Right ventricle myocardium inferior (tissue), 1 donor: Measurements from ENCODE around the gene ZNF32. TPM values are rescaled to one million over a fixed set of nuclear protein-coding genes. Genes with fewer than 3 reads are reported as not detected.
"Not testable (repeated sequence)": the region's sequence is repeated elsewhere in the genome, so short reads cannot be mapped to it uniquely, and the experiment has no call there.

ENCODE experiments used
- ATAC-seq: fragments of 200-7000 bp; cut with Tn5 transposase; one replicate; pipeline ENCODE4 v1.9.1; 2020; ENCODE audit warnings: mild to moderate bottlenecking, moderate library complexity
- DNase-seq: peaks from one replicate; pipeline ENCODE4 v3.0.0; 2021; ENCODE audit errors: missing footprints
- intact Hi-C: fragments of 100-400 bp; cut with DNase I; formaldehyde crosslinking; loops from one replicate; pipeline ENCODE4 v1.11.0; 2022
- total RNA-seq: library from RNA; stranded (reverse); fragmentation: NEBNext Ultra II Directional; extraction: Animal tissue kit (Norgen Biotek cat#: 25700); gene quantifications from one replicate; pipeline ENCODE4 v1.2.1, GENCODE V29; 2021
- donor health status: DM: no; HTN: yes; CAD: no; lungs with severe emphysema.

ZNF32 gene
- total RNA-seq, 1 donor from 2014 or later: 52.7 TPM

DNA sequence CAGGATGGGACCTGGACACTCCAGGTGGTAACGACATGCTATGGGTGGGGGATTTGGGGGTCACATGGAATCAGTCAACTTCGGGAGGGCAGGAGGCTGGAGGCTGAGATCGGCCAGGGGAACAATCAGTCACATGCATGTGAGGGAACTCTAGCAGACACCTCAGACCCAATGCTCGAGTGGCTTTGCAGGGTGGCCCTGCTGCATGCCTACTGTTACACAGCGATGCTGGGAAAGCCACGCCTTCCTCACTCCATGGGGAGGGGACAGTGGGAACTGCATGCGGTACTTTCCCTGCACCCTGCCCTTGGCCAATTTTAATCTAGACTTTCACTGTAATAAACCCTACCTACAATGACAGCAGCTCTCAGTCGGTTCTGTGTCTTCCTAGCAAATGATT is 6.6 kb upstream of the ZNF32 start:
- no peak for DNase-seq
- intact Hi-C loops: no loop called here
- ATAC-seq: no peak

DNA sequence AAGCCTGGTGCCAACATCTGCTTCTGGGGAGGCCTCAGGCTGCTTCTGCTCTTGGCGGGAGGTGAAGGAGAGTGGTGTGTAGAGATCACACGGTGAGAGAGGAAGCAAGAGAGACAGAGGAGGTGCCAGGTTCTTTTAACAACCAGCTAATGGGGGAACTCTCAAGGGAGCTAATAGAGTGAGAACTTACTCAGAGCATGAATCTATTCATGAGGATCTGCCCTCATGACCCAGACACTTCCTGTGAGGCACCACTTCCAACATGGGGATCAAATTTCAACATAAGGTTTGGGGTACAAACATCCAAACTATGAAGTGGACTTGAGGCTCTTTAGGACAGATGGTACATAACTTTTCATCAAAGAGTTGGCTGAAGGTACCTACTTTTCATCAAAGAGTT is 5.1 kb upstream of the ZNF32 start:
- ATAC-seq (no peak), DNase-seq (no peak)
- intact Hi-C loops: no loop called here

DNA sequence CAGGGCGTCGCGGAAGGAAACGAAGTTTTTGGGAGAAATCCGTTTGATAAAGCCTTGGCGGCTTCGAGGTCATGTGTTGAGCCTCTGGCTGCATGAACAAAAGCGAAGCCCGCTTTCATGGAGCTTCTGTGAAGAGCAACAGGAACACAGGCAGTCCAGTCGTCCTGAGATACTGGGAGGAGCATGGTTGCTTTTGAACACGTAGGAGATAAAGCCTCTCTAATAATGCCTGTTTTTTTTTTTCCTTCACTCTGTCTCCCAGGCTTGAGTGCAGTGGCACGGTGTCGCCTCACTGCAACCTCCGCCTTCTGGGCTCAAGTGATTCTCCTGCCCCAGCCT is 473 bp upstream of the ZNF32 start:
- DNase-seq: no peak
- intact Hi-C loops: no loop called here
- ATAC-seq: peak; percentile 12

DNA sequence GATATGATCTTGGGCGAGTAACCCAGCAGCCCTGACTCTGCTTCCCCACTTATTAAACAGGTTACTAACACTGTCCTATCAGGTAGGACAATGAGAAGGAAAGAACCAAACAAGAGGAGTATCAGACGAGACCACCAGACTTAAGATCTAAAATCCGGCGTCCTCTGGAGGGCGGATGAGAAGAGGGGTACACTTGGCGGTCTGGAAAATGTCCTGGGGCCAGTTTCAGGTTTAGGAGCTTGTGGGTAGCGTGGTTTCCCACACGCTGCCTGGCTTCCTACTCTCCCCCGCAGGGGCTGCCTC is 635 bp downstream of the ZNF32 start:
- DNase-seq (no peak), ATAC-seq (no peak)
- intact Hi-C loops: no loop called here

DNA sequence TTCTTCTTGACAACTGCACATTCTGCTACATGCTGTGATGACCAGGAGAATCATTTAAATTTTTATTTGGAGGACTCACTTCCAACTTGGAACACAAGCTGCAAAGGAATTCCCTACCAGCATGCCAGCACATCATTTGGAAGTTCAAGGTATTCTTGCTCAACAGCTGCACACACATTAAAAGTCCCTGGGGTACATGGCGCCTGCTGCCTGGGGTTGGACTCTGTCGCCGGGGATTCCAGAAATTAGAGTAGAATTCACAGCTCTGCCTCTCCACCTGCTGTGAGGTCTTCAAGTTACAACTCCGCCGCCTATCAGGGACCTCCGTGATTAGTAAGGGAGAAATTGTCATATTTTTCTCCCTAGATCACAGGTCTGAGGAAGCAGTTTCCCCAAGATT is 1.1 kb downstream of the ZNF32 start:
- no peak for DNase-seq
- no peak for ATAC-seq
- intact Hi-C loops: no loop called here

DNA sequence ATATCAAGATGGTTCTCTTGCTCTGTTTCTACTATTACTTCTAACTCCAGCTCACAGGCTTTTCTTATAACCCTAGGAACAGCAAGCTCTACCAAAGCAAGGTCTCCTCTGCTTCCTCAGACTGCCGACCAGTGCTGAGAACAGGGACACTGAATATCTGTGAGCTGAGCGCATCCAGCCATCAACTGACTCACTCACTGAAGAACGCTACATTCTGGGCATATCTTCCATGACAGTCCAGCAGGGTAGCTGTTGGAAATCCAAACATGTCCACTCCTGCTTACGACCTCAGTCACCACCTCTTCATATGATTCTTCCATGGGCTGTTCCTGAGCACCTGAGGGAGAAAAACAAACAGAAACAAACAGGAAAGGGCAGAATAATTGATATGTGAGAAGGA is 2.8 kb downstream of the ZNF32 start:
- DNase-seq: no peak
- ATAC-seq: no peak
- intact Hi-C loops: no loop called here

DNA sequence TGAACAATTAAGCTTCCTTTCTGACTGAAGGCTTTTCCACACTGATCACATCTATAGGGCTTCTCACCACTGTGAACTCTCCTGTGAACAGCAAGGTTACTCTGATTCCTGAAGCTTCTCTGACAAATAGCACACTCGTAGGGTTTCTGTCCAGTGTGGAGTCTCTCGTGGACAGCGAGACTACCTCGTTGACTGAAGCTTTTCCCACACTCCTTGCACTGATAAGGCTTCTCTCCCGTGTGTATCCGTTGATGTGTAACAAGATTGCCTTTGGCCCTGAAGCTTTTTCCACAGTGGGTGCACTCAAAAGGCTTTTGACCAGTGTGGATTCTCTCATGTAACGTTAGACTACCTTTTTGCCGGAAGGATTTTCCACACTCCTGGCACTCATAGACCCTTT is 4.4 kb downstream of the ZNF32 start:
- intact Hi-C loops: no loop called here
- no peak for ATAC-seq
- DNase-seq: no peak

DNA sequence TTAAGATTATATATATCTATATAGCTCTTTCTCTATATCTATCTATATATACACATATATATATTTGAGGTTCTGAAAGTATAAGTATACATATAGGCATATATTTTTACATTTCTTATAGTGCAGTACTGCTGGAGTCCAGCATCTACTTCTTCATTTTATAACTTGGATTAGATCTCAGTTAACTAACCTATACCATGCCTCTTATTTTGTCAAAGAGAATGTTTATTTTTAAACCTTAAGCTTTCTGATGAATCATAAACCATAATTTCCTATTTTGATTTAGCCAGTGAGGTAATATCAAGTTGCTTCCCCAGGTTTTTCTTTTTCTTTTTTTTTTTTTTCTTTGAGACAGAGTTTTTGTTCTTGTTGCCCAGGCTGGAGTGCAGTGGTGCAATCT is 8.1 kb downstream of the ZNF32 start:
- intact Hi-C loops: no loop called here
- DNase-seq (no peak), ATAC-seq (no peak)

DNA sequence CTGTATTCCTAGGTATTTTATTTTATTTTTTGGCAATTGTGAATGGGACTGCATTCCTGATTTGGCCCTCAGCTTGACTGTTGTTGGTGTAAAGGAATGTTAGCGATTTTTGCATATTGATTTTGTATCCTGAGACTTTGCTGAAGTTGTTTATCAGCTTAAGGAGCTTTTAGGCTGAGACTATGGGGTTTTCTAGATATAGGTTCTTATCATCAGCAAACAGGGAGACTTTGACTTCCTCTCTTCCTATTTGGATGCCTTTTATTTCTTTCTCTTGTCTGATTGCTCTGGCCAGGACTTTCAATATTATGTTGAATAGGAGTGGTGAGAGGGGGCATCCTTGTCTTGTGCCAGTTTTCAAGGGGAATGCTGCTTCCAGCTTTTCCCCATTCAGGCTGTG is 12.9 kb downstream of the ZNF32 start:
- DNase-seq, intact Hi-C loops, ATAC-seq: not testable (repeated sequence)

DNA sequence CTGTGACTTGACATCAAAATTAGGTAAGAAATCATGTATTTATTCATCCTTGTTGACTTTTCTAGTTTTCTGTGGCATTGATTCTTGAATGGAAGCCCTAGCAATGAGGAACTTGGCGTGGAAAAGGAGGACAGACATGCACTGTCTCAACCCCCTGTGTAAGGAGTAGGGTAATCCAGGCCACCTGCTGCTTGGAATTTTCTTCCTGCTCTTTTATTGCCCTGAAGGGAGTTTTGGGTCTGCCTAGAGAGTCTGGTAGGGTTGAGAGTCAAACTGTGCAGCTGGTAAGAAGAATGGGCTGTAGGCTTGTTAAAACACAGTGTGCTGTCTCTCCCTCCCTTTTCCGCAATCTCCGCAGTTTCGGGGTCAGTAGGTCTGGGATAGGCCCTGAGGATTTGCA is 19.7 kb downstream of the ZNF32 start:
- intact Hi-C loops: no loop called here
- no peak for ATAC-seq
- DNase-seq: no peak

DNA sequence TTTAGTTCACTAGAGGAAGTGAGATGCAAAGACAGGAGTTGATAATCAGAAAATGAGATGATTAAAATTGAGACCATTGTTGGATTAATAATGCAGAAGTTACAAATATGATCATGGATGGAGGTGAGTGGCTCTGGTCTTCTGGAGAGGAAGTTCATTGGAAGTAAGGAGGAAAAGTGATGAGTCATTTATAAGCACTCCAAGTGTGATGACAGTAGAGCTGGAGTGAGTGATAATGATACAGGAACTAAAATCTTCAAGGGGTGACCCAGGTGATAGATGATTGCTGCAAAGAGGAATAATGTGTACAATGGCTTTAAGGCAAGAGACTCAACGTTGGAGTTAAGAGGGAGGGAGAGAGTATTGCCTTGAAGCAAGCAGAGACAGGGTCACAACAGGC is 20.7 kb downstream of the ZNF32 start:
- DNase-seq (no peak), ATAC-seq (no peak)
- intact Hi-C loops: no loop called here

DNA sequence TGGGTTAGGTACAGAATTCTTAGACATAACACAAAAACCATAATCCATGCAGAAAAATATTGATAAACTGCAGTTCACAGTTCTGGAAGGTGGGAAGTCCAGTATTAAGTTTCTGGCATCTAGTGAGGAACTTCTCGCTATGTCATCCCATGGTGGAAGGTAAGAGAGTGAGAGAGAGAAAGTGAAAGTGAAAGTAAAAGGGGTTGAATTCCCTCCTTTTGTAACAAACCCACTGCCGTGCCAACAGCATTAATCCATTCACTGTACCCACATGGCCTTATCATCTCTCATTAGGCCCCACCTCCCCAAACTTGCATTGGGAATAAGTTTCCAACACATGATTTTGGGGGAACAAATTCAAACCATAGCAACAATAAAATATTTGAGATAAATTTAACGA is 25.3 kb downstream of the ZNF32 start:
- no peak for ATAC-seq
- intact Hi-C loops: no loop called here
- DNase-seq: no peak

DNA sequence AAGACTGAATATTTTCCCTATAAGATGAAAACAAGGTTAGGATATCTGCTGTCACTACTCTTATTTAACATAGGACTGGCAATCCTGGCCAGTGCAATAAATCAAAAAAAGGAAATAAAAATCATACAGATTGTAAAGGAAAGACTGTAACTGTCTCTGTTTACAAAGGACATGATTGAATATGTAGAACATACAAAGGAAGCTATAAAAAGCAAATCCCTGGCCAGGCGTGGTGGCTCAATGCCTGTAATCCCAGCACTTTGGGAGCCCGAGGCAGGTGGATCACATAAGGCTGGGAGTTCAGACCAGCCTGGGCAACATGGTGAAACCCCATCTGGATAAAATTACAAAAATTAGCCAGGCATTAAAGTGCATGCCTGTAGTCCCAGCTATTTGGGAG is 26.6 kb downstream of the ZNF32 start:
- ATAC-seq (no peak), DNase-seq (no peak)
- intact Hi-C loops: no loop called here

DNA sequence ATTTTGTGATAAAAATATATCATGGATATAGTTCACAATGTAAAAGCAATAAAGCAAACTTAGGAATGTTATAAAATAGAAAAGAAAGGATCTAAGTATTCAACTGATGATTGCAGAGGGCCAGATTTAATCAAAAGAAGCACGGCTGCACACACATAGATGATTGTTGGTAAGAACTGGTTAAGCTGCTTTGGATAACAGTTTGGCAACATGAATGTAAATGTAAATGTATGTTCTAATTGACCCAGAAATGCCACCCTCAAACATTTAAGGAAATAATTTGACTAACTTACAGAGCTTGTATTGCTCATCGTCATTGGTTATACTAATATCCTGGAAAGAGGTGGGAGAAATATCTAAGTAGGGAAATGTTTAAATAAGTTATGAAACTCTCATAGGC is 29.3 kb downstream of the ZNF32 start:
- intact Hi-C loops: no loop called here
- no peak for ATAC-seq

DNA sequence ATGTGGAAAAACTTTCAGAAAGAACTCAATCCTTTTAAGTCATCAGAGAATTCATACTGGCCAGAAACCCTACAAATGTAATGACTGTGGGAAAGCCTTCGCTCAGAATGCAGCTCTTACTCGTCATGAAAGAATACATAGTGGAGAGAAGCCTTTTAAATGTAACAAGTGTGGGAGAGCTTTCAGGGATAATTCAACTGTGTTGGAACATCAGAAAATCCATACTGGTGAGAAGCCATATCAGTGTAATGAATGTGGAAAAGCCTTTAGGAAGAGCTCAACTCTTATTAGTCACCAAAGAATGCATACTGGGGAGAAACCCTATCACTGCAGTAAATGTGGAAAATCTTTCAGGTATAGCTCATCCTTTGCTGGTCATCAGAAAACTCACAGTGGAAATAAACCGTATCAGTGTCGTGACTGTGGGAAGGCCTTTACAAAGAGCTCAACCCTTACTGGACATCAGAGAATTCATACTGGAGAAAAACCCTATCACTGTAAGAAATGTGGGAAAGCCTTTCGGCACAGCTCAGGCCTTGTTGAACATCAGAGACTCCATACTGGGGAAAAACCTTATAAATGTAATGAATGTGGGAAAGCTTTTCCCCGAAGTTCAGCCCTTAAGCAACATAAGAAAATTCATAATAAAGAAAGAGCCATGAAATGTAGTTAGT is 31.8 kb downstream of the ZNF32 start:
- no peak for DNase-seq
- intact Hi-C loops: no loop called here
- ATAC-seq: no peak

More for the DNA sequence above, 29.3 kb downstream of the ZNF32 start:
- no peak for DNase-seq

DNA sequence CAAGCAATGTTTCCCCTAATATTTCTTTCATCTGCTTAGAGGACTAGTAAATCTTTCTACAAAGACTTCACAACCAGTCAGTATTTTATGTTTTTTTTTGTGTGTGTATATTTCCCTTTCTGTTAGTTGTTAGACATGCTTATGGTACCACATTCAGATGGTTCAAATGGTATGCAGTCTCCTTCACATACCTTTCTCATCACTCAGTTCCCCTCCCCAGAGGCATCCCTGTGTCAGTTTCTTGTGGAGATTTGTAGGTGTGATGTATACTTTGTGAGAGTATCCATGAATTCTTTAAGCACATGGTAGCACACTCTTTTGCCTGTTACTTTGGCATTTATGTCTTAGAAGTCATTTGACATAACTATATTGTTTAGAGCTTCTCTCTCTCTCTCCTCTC is 38.0 kb downstream of the ZNF32 start:
- intact Hi-C loops: no loop called here
- no peak for ATAC-seq
- DNase-seq: no peak

DNA sequence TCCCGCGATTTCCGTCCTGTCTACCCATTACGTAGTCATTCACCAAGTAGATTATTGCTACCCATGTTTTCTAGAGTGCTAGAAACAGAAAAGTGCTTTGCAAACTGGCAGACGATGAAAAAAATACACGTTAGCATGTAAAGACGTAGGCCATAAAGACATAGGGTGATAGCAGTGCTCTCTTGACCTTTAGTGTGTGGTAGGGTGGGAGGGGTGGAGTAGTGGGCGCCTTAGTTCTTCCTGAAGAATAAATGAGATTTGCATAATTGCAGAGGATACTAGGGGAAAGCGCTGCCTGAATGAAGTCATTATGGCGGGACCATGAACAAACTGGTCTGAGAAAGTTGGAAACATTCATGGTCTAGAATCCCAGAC is 41.5 kb downstream of the ZNF32 start:
- no peak for ATAC-seq
- intact Hi-C loops: no loop called here
- no peak for DNase-seq

DNA sequence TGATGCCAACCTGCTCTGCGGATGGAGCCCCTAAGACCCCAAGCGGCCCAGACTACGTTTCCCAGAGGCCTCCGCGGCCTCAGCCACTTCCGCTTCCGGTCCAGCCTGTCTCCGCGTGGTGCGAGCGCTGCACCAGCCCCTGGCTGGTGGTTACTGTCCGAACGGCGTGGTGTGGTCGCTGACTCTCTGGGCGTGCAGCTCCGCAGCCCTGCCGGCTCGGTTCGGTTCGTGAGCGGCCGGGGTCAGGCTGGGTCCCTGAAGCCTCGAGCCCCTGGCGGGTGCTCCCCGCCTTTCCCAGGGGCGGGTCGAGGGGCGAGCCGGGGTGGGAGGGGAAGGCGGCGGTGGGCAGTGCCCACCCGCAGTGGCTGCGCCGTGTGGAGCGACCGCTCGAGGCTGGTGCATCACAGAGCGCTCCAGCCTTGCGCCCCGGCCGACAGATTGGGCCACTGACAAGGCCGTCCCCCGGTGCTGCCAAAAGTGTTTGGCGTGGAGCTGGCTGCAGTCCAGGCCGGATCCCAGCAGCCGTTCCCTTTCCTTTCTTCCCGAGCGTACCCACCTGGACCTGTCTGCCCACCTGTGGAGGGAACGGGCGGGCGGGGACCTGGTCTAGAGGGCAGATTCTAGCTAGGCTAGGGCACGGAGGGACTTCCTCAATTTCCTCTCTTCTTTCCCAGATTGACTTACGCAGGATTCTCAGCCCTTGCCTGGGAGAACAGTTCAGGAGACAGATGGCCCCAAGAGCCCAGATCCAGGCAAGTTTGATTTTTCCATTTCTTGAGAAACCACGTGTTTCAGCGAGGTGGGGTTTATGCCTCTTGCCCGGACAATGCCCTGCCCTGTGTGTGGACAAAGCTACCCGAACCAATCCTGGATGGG is 42.1 kb downstream of the ZNF32 start, which contains the start of gene ZNF485:
Gene ZNF485, plus strand, starts transcription at position 116 of the 876 bp plus-strand sequence. Its CDS starts 613 bp downstream, at position 729.
- intact Hi-C loops: no loop called here
- DNase-seq (peak; percentile 85), ATAC-seq (peak; percentile 96)

DNA sequence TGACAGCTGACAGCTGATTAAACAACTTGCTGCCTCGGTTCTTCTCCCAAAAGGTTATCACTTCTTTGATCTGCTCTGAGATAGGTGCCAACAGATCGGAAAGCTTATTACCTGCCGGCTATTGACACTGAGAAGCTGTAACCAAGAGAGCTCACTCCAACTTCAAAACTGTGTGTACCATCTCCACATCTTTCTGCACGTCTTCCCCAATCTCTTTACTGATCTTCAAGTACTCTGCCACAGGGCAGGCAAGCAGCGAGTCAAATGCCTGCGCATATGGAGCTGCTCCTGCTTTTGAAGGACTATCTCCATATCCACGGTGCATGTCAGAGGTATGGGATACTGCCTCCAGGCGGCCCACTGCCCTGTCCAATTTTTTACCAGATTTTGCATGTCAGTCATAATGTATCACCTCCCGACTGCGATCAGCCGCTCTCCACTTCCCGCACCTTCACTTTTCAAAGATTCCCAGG is 42.8 kb downstream of the ZNF32 start:
- intact Hi-C loops: no loop called here
- ATAC-seq (peak; percentile 18), DNase-seq (no peak)

DNA sequence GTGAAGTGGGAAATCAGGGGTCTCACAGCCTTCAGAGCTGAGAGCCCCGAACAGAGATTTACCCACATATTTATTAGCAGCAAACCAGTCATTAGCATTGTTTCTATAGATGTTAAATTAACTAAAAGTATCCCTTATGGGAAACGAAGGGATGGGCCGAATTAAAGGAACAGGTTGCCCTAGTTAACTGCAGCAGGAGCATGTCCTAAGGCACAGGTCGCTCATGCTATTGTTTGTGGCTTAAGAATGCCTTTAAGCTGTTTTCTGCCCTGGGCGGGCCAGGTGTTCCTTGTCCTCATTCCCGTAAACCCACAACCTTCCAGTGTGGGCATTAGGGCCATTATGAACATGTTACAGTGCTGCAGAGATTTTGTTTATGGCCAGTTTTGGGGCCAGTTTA is 47.1 kb downstream of the ZNF32 start:
- DNase-seq, ATAC-seq, intact Hi-C loops: not testable (repeated sequence)

DNA sequence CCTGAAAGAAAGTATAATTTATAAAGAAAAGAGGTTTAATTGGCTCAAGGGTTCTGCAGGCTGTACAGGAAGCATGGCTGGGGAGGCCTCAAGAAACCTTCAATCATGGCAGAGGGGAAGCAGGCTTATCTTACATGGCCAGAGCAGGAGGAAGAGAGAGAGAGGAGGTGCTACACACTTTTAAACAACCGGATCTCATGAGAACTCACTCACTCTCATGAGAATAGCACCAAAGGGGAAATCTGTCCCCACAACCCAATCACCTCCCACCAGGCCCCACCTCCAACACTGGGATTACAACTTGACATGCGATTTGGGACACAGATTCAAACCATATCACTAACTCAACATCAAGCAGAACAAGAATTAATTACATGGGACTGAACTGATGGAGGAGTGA is 49.3 kb downstream of the ZNF32 start:
- intact Hi-C loops: no loop called here
- no peak for DNase-seq
- ATAC-seq: no peak
